ENCODE results near the gene APH1A. TPM values are rescaled to one million over a fixed set of nuclear protein-coding genes. Genes with fewer than 3 reads are reported as not detected.

The APH1A gene
- total and polyA plus RNA-seq, 2 of the 13 experiments (the other 11 are each of a cell fraction or from before 2014, with no cell fraction given), result 114 to 130 TPM

DNA sequence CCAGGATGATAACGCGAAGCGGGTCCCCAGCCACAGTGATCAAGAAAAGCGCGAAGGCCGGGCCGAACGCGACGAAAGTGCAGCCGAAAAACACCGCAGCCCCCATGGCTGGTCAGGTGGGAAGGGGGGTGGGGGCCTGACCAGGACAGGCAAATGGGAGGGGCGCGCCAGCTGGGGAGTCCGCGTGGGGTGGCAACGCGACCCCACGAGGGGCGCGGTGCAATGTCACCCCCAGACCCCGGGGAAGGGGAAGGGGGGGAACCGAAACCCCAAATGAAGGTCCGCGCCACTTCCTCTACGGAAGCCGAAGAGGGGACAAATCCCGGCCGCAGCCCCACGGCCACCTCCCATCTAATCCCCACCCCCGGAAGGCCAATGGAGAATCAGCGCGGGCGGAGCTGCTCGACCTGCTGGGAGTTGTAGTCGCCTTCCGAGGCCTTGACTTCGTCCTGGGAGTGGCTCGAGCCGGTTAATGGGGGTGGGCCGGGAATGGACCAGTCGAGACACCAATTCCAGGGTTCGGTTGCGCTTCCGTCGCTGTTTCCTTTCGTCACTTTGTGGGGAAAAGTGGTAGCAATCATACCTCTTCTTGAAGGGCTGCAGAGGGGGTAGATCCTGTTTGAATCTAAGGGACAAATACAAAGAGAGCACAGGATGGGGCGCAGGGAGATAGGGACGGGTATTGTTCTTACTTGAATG is at the start of gene APH1A (continued):
- TF ChIP-seq ZNF10 (CRISPR knock-in tag; IDR thresholded peaks at IDR 0.05; ENCODE audit: borderline replicate concordance, low read depth) (no peak), XBP1 (CRISPR knock-in tag; IDR thresholded peaks at IDR 0.05) (no peak), ZNF124 (CRISPR knock-in tag; IDR thresholded peaks at IDR 0.05) (0 out of 2 replicates have a peak, but pooled peaks have one; percentile 51), TCF7L2 (IDR thresholded peaks at IDR 0.05; ENCODE audit: low read depth, low read length) (no peak), MTA3 (CRISPR knock-in tag; IDR thresholded peaks at IDR 0.05) (no peak), RAD51 (IDR thresholded peaks at IDR 0.05; ENCODE audit: borderline replicate concordance) (no peak), ESRRA (CRISPR knock-in tag; IDR thresholded peaks at IDR 0.05; ENCODE audit: low read depth) (peak; percentile 55; the same call in 1 of the 2 replicates), ZEB1 (IDR thresholded peaks at IDR 0.05; ENCODE audit: insufficient replicate concordance, low read depth) (no peak), CEBPG (CRISPR knock-in tag; IDR thresholded peaks at IDR 0.05) (no peak)
- TF ChIP-seq, protein P1, sequence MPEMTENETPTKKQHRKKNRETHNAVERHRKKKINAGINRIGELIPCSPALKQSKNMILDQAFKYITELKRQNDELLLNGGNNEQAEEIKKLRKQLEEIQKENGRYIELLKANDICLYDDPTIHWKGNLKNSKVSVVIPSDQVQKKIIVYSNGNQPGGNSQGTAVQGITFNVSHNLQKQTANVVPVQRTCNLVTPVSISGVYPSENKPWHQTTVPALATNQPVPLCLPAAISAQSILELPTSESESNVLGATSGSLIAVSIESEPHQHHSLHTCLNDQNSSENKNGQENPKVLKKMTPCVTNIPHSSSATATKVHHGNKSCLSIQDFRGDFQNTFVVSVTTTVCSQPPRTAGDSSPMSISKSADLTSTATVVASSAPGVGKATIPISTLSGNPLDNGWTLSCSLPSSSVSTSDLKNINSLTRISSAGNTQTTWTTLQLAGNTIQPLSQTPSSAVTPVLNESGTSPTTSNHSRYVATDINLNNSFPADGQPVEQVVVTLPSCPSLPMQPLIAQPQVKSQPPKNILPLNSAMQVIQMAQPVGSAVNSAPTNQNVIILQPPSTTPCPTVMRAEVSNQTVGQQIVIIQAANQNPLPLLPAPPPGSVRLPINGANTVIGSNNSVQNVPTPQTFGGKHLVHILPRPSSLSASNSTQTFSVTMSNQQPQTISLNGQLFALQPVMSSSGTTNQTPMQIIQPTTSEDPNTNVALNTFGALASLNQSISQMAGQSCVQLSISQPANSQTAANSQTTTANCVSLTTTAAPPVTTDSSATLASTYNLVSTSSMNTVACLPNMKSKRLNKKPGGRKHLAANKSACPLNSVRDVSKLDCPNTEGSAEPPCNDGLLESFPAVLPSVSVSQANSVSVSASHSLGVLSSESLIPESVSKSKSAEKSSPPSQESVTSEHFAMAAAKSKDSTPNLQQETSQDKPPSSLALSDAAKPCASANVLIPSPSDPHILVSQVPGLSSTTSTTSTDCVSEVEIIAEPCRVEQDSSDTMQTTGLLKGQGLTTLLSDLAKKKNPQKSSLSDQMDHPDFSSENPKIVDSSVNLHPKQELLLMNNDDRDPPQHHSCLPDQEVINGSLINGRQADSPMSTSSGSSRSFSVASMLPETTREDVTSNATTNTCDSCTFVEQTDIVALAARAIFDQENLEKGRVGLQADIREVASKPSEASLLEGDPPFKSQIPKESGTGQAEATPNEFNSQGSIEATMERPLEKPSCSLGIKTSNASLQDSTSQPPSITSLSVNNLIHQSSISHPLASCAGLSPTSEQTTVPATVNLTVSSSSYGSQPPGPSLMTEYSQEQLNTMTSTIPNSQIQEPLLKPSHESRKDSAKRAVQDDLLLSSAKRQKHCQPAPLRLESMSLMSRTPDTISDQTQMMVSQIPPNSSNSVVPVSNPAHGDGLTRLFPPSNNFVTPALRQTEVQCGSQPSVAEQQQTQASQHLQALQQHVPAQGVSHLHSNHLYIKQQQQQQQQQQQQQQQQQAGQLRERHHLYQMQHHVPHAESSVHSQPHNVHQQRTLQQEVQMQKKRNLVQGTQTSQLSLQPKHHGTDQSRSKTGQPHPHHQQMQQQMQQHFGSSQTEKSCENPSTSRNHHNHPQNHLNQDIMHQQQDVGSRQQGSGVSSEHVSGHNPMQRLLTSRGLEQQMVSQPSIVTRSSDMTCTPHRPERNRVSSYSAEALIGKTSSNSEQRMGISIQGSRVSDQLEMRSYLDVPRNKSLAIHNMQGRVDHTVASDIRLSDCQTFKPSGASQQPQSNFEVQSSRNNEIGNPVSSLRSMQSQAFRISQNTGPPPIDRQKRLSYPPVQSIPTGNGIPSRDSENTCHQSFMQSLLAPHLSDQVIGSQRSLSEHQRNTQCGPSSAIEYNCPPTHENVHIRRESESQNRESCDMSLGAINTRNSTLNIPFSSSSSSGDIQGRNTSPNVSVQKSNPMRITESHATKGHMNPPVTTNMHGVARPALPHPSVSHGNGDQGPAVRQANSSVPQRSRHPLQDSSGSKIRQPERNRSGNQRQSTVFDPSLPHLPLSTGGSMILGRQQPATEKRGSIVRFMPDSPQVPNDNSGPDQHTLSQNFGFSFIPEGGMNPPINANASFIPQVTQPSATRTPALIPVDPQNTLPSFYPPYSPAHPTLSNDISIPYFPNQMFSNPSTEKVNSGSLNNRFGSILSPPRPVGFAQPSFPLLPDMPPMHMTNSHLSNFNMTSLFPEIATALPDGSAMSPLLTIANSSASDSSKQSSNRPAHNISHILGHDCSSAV (CRISPR knock-in tag; IDR thresholded peaks at IDR 0.05; ENCODE audit: borderline replicate concordance), result no peak
- TF ChIP-seq, protein P2, sequence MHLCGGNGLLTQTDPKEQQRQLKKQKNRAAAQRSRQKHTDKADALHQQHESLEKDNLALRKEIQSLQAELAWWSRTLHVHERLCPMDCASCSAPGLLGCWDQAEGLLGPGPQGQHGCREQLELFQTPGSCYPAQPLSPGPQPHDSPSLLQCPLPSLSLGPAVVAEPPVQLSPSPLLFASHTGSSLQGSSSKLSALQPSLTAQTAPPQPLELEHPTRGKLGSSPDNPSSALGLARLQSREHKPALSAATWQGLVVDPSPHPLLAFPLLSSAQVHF (CRISPR knock-in tag; IDR thresholded peaks at IDR 0.05), result no peak
- TF ChIP-seq, protein P3, sequence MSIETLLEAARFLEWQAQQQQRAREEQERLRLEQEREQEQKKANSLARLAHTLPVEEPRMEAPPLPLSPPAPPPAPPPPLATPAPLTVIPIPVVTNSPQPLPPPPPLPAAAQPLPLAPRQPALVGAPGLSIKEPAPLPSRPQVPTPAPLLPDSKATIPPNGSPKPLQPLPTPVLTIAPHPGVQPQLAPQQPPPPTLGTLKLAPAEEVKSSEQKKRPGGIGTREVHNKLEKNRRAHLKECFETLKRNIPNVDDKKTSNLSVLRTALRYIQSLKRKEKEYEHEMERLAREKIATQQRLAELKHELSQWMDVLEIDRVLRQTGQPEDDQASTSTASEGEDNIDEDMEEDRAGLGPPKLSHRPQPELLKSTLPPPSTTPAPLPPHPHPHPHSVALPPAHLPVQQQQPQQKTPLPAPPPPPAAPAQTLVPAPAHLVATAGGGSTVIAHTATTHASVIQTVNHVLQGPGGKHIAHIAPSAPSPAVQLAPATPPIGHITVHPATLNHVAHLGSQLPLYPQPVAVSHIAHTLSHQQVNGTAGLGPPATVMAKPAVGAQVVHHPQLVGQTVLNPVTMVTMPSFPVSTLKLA (IDR thresholded peaks at IDR 0.05), result no peak
- TF ChIP-seq, protein P4, sequence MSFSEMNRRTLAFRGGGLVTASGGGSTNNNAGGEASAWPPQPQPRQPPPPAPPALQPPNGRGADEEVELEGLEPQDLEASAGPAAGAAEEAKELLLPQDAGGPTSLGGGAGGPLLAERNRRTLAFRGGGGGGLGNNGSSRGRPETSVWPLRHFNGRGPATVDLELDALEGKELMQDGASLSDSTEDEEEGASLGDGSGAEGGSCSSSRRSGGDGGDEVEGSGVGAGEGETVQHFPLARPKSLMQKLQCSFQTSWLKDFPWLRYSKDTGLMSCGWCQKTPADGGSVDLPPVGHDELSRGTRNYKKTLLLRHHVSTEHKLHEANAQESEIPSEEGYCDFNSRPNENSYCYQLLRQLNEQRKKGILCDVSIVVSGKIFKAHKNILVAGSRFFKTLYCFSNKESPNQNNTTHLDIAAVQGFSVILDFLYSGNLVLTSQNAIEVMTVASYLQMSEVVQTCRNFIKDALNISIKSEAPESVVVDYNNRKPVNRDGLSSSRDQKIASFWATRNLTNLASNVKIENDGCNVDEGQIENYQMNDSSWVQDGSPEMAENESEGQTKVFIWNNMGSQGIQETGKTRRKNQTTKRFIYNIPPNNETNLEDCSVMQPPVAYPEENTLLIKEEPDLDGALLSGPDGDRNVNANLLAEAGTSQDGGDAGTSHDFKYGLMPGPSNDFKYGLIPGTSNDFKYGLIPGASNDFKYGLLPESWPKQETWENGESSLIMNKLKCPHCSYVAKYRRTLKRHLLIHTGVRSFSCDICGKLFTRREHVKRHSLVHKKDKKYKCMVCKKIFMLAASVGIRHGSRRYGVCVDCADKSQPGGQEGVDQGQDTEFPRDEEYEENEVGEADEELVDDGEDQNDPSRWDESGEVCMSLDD (CRISPR knock-in tag; IDR thresholded peaks at IDR 0.05; ENCODE audit: borderline replicate concordance), result peak; percentile 94; the same call in 1 of the 2 replicates
- TF ChIP-seq, protein P5, sequence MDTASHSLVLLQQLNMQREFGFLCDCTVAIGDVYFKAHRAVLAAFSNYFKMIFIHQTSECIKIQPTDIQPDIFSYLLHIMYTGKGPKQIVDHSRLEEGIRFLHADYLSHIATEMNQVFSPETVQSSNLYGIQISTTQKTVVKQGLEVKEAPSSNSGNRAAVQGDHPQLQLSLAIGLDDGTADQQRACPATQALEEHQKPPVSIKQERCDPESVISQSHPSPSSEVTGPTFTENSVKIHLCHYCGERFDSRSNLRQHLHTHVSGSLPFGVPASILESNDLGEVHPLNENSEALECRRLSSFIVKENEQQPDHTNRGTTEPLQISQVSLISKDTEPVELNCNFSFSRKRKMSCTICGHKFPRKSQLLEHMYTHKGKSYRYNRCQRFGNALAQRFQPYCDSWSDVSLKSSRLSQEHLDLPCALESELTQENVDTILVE (CRISPR knock-in tag; IDR thresholded peaks at IDR 0.05), result 0 out of 2 replicates have a peak, but pooled peaks have one; percentile 48

All from HepG2 (cell line).